HCT116 (cell line): ENCODE measurements around the gene ZSCAN25. TPM values are rescaled to one million over a fixed set of nuclear protein-coding genes. Genes with fewer than 3 reads are reported as not detected.

ENCODE experiments used
- ATAC-seq: fragments of 200-7000 bp; cut with Tn5 transposase; 2 replicates; pipeline ENCODE4 v1.9.1; 2020; ENCODE audit warnings: mild to moderate bottlenecking, moderate library complexity
- BruUV-seq: library from RNA; stranded (reverse); fragments of 400-500 nt; replicated peaks from 2 replicates; lab custom pipeline; 2021; lab: Mats Ljungman, UMichigan
- CTCF ChIA-PET: fragments of 300-600 bp; sonication (Branson Sonifier 250); formaldehyde crosslinking; loops from one replicate; lab custom pipeline; 2021; ENCODE audit warnings: antibody characterized with exemption; lab: Charles Lee
- POLR2A ChIA-PET: fragments of 300-600, 350-600 bp; sonication (Branson Sonifier 250); formaldehyde crosslinking; loops from one replicate; lab custom pipeline; 2021; ENCODE audit warnings: antibody characterized with exemption; lab: Charles Lee
- RAD21 ChIA-PET, 2 experiments: fragments of 300-600 bp; sonication (Branson Sonifier 250); formaldehyde crosslinking; loops; one replicate each; lab custom pipeline; 2023; ENCODE audit warnings: low total read pairs in 2 of 2; ENCODE audit not compliant: uncharacterized antibody in 2 of 2, unreplicated experiment in 2 of 2, low non-redundant PET in 1 of 2; lab: Charles Lee
- DNase-seq: peaks from one replicate; pipeline ENCODE4 v3.0.0-alpha.2; 2010; ENCODE audit warnings: low read depth, low spot score
- H2AFZ ChIP-seq: fragments of 200-600 bp; shearing (Covaris generic), sonication (generic); 2 replicates; pipeline ENCODE4 v1.6.1; 2017; ENCODE audit warnings: low read depth, mixed run types, mixed read lengths, antibody characterized with exemption, low read length; ENCODE audit not compliant: poor library complexity, severe bottlenecking
- H3K27ac ChIP-seq: 2 replicates; pipeline ENCODE4 v1.5.1; 2012; ENCODE audit warnings: low read depth, low read length
- H3K27me3 ChIP-seq: fragments of 200-600 bp; sonication (generic); 2 replicates; pipeline ENCODE4 v1.6.1; 2016; ENCODE audit warnings: mixed run types, low read length, mixed read lengths; ENCODE audit not compliant: insufficient read depth
- H3K36me3 ChIP-seq, 2 experiments: fragments of 200-500 bp in 1 of 2; fragments of 200-600 bp in 1 of 2; sonication (Bioruptor generic) in 1 of 2; sonication (generic) in 1 of 2; 2 replicates each; pipeline versions ENCODE4 v1.5.1 to v1.6.1; 2014 to 2016; ENCODE audit warnings: low read length in 2 of 2, inconsistent platforms in 1 of 2, mixed read lengths in 1 of 2, mixed run types in 1 of 2; ENCODE audit not compliant: insufficient read depth in 2 of 2, control insufficient read depth in 1 of 2
- H3K4me1 ChIP-seq, 2 experiments: fragments of 200-600 bp in 1 of 2; sonication (generic) in 1 of 2; 2 replicates each; pipeline versions ENCODE4 v1.5.1 to v1.6.1; 2012 to 2017; ENCODE audit warnings: low read length in 2 of 2, inconsistent platforms in 1 of 2, mild to moderate bottlenecking in 1 of 2, mixed read lengths in 1 of 2, mixed run types in 1 of 2, moderate library complexity in 1 of 2; ENCODE audit not compliant: insufficient read depth in 2 of 2, control insufficient read depth in 1 of 2
- H3K4me2 ChIP-seq: fragments of 200-600 bp; sonication (generic); 2 replicates; pipeline ENCODE4 v1.6.1; 2017; ENCODE audit warnings: mixed run types, low read length, mixed read lengths
- H3K4me3 ChIP-seq, 2 experiments: fragments of 200-600 bp in 1 of 2; sonication (generic) in 1 of 2; replicated peaks in 1 of 2; 2 replicates each; pipeline ENCODE4 v1.5.1; 2011 to 2016; ENCODE audit warnings: low read length in 2 of 2, control low read depth in 1 of 2, low read depth in 1 of 2, mild to moderate bottlenecking in 1 of 2, mixed read lengths in 1 of 2, mixed run types in 1 of 2
- H3K79me2 ChIP-seq: fragments of 200-600 bp; sonication (generic); 2 replicates; pipeline ENCODE4 v1.6.1; 2017; ENCODE audit warnings: mild to moderate bottlenecking, mixed run types, low read length, moderate library complexity, mixed read lengths; ENCODE audit not compliant: insufficient read depth
- H3K9ac ChIP-seq: fragments of 200-600 bp; sonication (generic); 2 replicates; pipeline ENCODE4 v1.6.1; 2016; ENCODE audit warnings: low read length, mixed read lengths
- H3K9me2 ChIP-seq: fragments of 200-600 bp; sonication (generic), shearing (Covaris generic); 2 replicates; pipeline ENCODE4 v1.6.1; 2017; ENCODE audit warnings: mixed run types, mild to moderate bottlenecking, moderate library complexity; ENCODE audit not compliant: insufficient read depth
- H3K9me3 ChIP-seq, 2 experiments: fragments of 200-500 bp in 1 of 2; fragments of 200-600 bp in 1 of 2; sonication (Bioruptor generic) in 1 of 2; sonication (generic) in 1 of 2; 2 replicates each; pipeline ENCODE4 v1.6.1; 2014 to 2017; ENCODE audit warnings: low read length in 2 of 2, mixed read lengths in 2 of 2, inconsistent platforms in 1 of 2, low read depth in 1 of 2, mild to moderate bottlenecking in 1 of 2, mixed run types in 1 of 2, moderate library complexity in 1 of 2; ENCODE audit not compliant: control insufficient read depth in 1 of 2, insufficient read depth in 1 of 2
- H4K20me1 ChIP-seq: fragments of 200-600 bp; sonication (generic), shearing (Covaris generic); 2 replicates; pipeline ENCODE4 v1.6.1; 2017; ENCODE audit warnings: mixed run types, mild to moderate bottlenecking, moderate library complexity; ENCODE audit not compliant: insufficient read depth
- CBX3 ChIP-seq: IDR thresholded peaks from 2 replicates; pipeline ENCODE4 v1.6.1; 2012; ENCODE audit warnings: low read depth
- CEBPB ChIP-seq: IDR thresholded peaks from 2 replicates; pipeline ENCODE4 v1.6.1; 2012; ENCODE audit warnings: low read depth
- EGR1 ChIP-seq: IDR thresholded peaks from 2 replicates; pipeline ENCODE4 v1.6.1; 2012; ENCODE audit warnings: low read depth
- ELF1 ChIP-seq: IDR thresholded peaks from 2 replicates; pipeline ENCODE4 v1.6.1; 2012; ENCODE audit warnings: low read depth, borderline replicate concordance
- EZH2 ChIP-seq: fragments of 200-600 bp; sonication (generic); IDR thresholded peaks from 2 replicates; pipeline ENCODE4 v1.6.1; 2017; ENCODE audit warnings: antibody characterized with exemption, mixed run types
- EZH2phosphoT487 ChIP-seq: fragments of 200-600 bp; IDR thresholded peaks from 2 replicates; pipeline ENCODE4 v1.6.1; 2018; ENCODE audit warnings: antibody characterized with exemption, borderline replicate concordance
- FOSL1 ChIP-seq: IDR thresholded peaks from 2 replicates; pipeline ENCODE4 v1.6.1; 2012; ENCODE audit warnings: low read depth
- JUND ChIP-seq: IDR thresholded peaks from 2 replicates; pipeline ENCODE4 v1.6.1; 2012
- MAX ChIP-seq: IDR thresholded peaks from 2 replicates; pipeline ENCODE4 v1.6.1; 2012
- POLR2AphosphoS5 ChIP-seq: IDR thresholded peaks from 2 replicates; pipeline ENCODE4 v1.6.1; 2011; ENCODE audit warnings: mild to moderate bottlenecking, low read depth, low read length, moderate library complexity
- RAD21 ChIP-seq: IDR thresholded peaks from 2 replicates; pipeline ENCODE4 v1.6.1; 2012; ENCODE audit warnings: low read depth, mild to moderate bottlenecking
- REST ChIP-seq: IDR thresholded peaks from 2 replicates; pipeline ENCODE4 v1.6.1; 2012; ENCODE audit warnings: low read depth
- SIN3A ChIP-seq: IDR thresholded peaks from 2 replicates; pipeline ENCODE4 v1.6.1; 2012; ENCODE audit warnings: low read depth
- SRF ChIP-seq: IDR thresholded peaks from 2 replicates; pipeline ENCODE4 v1.6.1; 2012; ENCODE audit warnings: low read depth
- TCF7L2 ChIP-seq: IDR thresholded peaks from 2 replicates; pipeline ENCODE4 v1.7.0; 2011; ENCODE audit warnings: borderline replicate concordance, inconsistent platforms; ENCODE audit not compliant: insufficient read depth, insufficient read length; ENCODE audit errors: extremely low read depth
- ZFX ChIP-seq: fragments of 450-650 bp; IDR thresholded peaks from 2 replicates; pipeline ENCODE4 v1.6.1; 2017
- ZNF274 ChIP-seq: fragments of 200-500 bp; sonication (Bioruptor generic); IDR thresholded peaks from 2 replicates; pipeline ENCODE4 v1.6.1; 2014; ENCODE audit warnings: mild to moderate bottlenecking, low read depth, low read length, inconsistent platforms
- intact Hi-C: fragments of 100-400 bp; cut with micrococcal nuclease; formaldehyde crosslinking; loops from 2 replicates; pipeline ENCODE4 v1.10.0; 2022
- total RNA-seq: library from RNA; stranded (reverse); gene quantifications from one replicate; pipeline ENCODE4 v1.2.1, GENCODE V29; 2021; ENCODE audit not compliant: unreplicated experiment
- TF ChIP-seq, protein P1 (sequence below): IDR thresholded peaks from 2 replicates; pipeline ENCODE4 v1.6.1; 2011; ENCODE audit warnings: mild to moderate bottlenecking, low read length, moderate library complexity; ENCODE audit not compliant: insufficient replicate concordance; ENCODE audit errors: extremely low read depth
- TF ChIP-seq, protein P2 (sequence below): IDR thresholded peaks from 2 replicates; pipeline ENCODE4 v1.6.1; 2012

ZSCAN25 gene
- total RNA-seq, 1 experiment from 2014 or later = 14.0 TPM

- ChIA-PET CTCF (no interaction called here), POLR2A (no interaction called here), RAD21 (no interaction called here)
- no peaks in the 10 kb centered on the region for H3K36me3 ChIP-seq
- no peak overlapping the region for H3K9ac ChIP-seq
- intact Hi-C loops = no loop called here
- H3K4me3 ChIP-seq = no peak overlapping the region
- TF ChIP-seq ZNF274 = no peak
- TF ChIP-seq EGR1 = no peak
- TF ChIP-seq EZH2 = no peak
- TF ChIP-seq TCF7L2 = no peak
- TF ChIP-seq, protein P1, sequence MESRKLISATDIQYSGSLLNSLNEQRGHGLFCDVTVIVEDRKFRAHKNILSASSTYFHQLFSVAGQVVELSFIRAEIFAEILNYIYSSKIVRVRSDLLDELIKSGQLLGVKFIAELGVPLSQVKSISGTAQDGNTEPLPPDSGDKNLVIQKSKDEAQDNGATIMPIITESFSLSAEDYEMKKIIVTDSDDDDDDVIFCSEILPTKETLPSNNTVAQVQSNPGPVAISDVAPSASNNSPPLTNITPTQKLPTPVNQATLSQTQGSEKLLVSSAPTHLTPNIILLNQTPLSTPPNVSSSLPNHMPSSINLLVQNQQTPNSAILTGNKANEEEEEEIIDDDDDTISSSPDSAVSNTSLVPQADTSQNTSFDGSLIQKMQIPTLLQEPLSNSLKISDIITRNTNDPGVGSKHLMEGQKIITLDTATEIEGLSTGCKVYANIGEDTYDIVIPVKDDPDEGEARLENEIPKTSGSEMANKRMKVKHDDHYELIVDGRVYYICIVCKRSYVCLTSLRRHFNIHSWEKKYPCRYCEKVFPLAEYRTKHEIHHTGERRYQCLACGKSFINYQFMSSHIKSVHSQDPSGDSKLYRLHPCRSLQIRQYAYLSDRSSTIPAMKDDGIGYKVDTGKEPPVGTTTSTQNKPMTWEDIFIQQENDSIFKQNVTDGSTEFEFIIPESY = no peak
- TF ChIP-seq JUND = no peak
- no peak for TF ChIP-seq SIN3A
- no peak for TF ChIP-seq EZH2phosphoT487
- TF ChIP-seq SRF = no peak
- no peak for TF ChIP-seq CBX3
- TF ChIP-seq, protein P2, sequence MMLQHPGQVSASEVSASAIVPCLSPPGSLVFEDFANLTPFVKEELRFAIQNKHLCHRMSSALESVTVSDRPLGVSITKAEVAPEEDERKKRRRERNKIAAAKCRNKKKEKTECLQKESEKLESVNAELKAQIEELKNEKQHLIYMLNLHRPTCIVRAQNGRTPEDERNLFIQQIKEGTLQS = no peak
- no peak for TF ChIP-seq FOSL1
- TF ChIP-seq POLR2AphosphoS5 = no peak
- no peak for TF ChIP-seq ELF1
- TF ChIP-seq REST = no peak
- TF ChIP-seq ZFX = no peak
- no peak for TF ChIP-seq CEBPB
- TF ChIP-seq RAD21 = no peak
- TF ChIP-seq MAX = no peak
- H3K4me2 ChIP-seq = no peak overlapping the region
- no peaks in the 10 kb centered on the region for H3K27me3 ChIP-seq
- DNase-seq (no peak), ATAC-seq (no peak)
- H3K27ac ChIP-seq = no peak overlapping the region
- no TSS peak for BruUV-seq
- H4K20me1 ChIP-seq = no peaks in the 10 kb centered on the region
- no peaks in the 10 kb centered on the region for H3K9me2 ChIP-seq
- H3K9me3 ChIP-seq = no peaks in the 10 kb centered on the region
- H3K4me1 ChIP-seq = no peaks in the 10 kb centered on the region
- no peak overlapping the region for H2AFZ ChIP-seq
- no peaks in the 10 kb centered on the region for H3K79me2 ChIP-seq
These were observed 50.4 kb downstream of the ZSCAN25 start for GRCh38 chr7:99667179-99667578.
